Ovary (tissue), 3 donors: ENCODE data around the gene REEP3.

Experiments used
- EP300 ChIP-seq: sonication (generic); formaldehyde crosslinking; IDR thresholded peaks from one replicate; pipeline ENCODE4 v1.6.1; 2017; ENCODE audit warnings: antibody characterized with exemption
- POLR2A ChIP-seq: fragments of 450-650 bp; IDR thresholded peaks from one replicate; pipeline ENCODE4 v1.6.1; 2017; ENCODE audit warnings: antibody characterized with exemption, mild to moderate bottlenecking, moderate library complexity
- TF ChIP-seq, protein P1 (sequence below), 3 donors: fragments of 450-650 bp in 2 of 3; fragments of 200-600 bp in 1 of 3; IDR thresholded peaks; one replicate each; pipeline versions ENCODE4 v1.5.1 to v1.8.0; 2016 to 2022; ENCODE audit warnings: antibody characterized with exemption in 3 of 3, mild to moderate bottlenecking in 1 of 3
- donor health status: DM: no; HTN: no; CAD: no.

DNA sequence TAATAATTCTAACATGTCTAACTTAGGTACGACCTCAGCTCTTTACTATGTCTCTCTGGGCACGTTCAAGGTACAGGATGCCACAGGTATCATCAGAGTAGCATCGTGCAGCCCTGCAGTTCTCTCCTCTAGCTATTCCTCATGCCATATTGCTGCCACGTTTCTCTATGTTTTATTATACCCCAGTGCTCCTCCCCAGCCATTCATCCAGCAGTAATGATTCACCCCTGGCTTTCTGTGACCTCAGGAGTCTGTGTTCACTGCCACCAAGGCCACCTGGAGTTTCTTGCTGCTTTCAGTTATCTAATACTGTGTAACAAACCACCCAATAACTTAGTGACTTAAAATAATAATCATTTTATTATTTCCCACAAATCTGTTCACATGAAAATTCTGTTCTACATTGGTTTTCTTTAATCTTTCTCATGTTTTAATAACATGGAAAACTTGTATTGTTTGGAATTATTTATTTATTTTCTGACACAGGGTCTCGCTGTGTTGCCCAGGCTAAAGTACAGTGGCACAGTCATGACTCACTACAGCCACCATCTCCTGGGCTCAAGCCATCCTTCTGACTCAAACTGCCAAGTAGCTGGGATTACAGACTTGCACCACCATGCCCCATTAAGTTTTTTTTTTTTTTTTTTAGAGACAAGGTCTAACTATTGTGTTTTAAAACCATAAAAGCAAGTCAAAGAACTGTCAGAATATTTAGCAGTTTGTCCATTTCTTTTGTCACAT is 21.8 kb downstream of the REEP3 start:
- TF ChIP-seq, protein P1, sequence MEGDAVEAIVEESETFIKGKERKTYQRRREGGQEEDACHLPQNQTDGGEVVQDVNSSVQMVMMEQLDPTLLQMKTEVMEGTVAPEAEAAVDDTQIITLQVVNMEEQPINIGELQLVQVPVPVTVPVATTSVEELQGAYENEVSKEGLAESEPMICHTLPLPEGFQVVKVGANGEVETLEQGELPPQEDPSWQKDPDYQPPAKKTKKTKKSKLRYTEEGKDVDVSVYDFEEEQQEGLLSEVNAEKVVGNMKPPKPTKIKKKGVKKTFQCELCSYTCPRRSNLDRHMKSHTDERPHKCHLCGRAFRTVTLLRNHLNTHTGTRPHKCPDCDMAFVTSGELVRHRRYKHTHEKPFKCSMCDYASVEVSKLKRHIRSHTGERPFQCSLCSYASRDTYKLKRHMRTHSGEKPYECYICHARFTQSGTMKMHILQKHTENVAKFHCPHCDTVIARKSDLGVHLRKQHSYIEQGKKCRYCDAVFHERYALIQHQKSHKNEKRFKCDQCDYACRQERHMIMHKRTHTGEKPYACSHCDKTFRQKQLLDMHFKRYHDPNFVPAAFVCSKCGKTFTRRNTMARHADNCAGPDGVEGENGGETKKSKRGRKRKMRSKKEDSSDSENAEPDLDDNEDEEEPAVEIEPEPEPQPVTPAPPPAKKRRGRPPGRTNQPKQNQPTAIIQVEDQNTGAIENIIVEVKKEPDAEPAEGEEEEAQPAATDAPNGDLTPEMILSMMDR (IDR thresholded peaks at IDR 0.05): no peak
- TF ChIP-seq POLR2A (no peak), EP300 (no peak)
